GM19238 (cell line): ENCODE measurements around the gene CPXM2.

Experiments
- DNase-seq: peaks from one replicate; pipeline ENCODE4 v3.0.0; 2011; ENCODE audit warnings: low spot score; ENCODE audit not compliant: insufficient read length

CPXM2 gene

GRCh38 chr10:123904834-123905409 lies 13.3 kb upstream of the CPXM2 start:
- DNase-seq = no peak

GRCh38 chr10:123903621-123904020 lies 12.0 kb upstream of the CPXM2 start:
- no peak for DNase-seq

- DNase-seq = no peak
These were observed 10.0 kb upstream of the CPXM2 start for GRCh38 chr10:123901621-123902020.

GRCh38 chr10:123897146-123897545 lies 5.5 kb upstream of the CPXM2 start:
- no peak for DNase-seq

- no peak for DNase-seq
These were observed 4.8 kb upstream of the CPXM2 start for GRCh38 chr10:123896246-123896927.

- DNase-seq = no peak
These were observed 2.0 kb upstream of the CPXM2 start for GRCh38 chr10:123893651-123894050.

- no peak for DNase-seq
These were observed 857 bp downstream of the CPXM2 start for GRCh38 chr10:123890756-123891143.

GRCh38 chr10:123890226-123890625 lies 1.4 kb downstream of the CPXM2 start:
- no peak for DNase-seq

GRCh38 chr10:123889821-123890220 lies 1.8 kb downstream of the CPXM2 start:
- no peak for DNase-seq

GRCh38 chr10:123888751-123889150 lies 2.9 kb downstream of the CPXM2 start:
- no peak for DNase-seq

GRCh38 chr10:123888256-123888655 lies 3.4 kb downstream of the CPXM2 start:
- no peak for DNase-seq

- no peak for DNase-seq
These were observed 5.3 kb downstream of the CPXM2 start for GRCh38 chr10:123886292-123886691.

GRCh38 chr10:123885406-123886170 lies 6.0 kb downstream of the CPXM2 start:
- DNase-seq = no peak

GRCh38 chr10:123884907-123885381 lies 6.7 kb downstream of the CPXM2 start:
- DNase-seq = no peak

- no peak for DNase-seq
These were observed 7.2 kb downstream of the CPXM2 start for GRCh38 chr10:123884351-123884906.

- DNase-seq = no peak
These were observed 7.8 kb downstream of the CPXM2 start for GRCh38 chr10:123883673-123884320.

GRCh38 chr10:123882681-123883445 lies 8.7 kb downstream of the CPXM2 start:
- no peak for DNase-seq

- DNase-seq = no peak
These were observed 9.4 kb downstream of the CPXM2 start for GRCh38 chr10:123882177-123882576.

- DNase-seq = no peak
These were observed 11.9 kb downstream of the CPXM2 start for GRCh38 chr10:123879606-123880257.

GRCh38 chr10:123878666-123879303 lies 12.8 kb downstream of the CPXM2 start:
- DNase-seq = no peak
